ENCODE data around the gene HIC1.
A peak's percentile ranks its signal among the peaks of the same experiment; 100 is the strongest.

The HIC1 gene

DNA sequence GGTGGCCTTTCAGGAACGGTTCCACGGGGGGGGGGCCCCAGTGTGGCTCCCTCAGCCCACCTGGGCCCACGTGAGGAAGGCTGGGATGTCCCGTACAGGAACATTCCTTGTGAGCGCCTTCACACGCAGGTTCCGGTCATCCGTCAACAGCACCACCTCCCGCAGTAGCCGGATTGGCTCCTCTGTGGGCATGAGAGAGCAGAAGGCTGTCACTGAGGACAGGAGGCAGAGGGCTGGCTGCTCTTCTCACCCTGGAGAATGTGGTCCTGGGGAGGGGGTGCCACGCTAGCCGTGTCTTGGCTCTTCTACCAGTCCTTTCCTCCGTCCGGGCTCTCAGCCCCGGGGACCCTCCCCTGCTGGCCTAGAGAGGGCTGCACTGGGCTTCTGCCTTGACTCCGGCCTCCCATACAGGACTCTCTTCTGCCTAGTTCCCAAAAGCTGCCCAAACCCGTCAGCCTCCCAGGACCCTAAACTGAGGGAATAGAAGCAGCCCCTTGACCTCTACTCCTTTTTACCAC is 6.6 kb downstream of the HIC1 start:
- DNase-seq = no peak

DNA sequence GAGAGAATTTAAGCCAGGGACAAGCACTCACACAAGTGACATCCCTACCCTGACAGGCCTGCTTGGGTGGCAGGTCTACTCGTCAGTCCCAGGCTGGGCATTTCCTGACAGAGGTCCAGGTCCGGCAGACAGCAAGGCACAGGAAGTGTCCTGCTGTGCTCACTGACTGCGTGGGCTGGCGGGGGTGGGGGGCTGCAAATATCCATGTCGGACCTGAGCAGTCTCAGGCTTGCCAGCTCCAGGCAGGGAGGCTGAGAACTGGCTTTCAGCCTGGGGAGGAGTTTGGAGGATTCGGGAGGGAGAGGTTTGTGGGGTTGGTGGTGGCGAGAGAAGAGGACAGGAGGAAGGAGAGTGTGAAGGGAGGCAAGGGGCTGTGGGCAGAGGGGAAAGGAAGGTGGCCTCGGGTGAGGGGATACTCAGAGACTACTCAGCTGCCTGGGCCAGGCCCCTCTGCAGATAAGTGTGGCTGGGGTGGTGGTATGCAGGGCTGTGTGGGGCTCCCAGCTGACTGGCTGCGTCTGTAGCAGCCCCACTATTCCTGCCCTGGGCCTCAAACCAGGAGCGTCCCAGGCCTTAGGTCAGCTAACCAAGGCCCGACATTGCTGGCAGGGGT is 7.8 kb downstream of the HIC1 start:
- peak in 1 of 3 experiments; percentile 1 for DNase-seq

DNA sequence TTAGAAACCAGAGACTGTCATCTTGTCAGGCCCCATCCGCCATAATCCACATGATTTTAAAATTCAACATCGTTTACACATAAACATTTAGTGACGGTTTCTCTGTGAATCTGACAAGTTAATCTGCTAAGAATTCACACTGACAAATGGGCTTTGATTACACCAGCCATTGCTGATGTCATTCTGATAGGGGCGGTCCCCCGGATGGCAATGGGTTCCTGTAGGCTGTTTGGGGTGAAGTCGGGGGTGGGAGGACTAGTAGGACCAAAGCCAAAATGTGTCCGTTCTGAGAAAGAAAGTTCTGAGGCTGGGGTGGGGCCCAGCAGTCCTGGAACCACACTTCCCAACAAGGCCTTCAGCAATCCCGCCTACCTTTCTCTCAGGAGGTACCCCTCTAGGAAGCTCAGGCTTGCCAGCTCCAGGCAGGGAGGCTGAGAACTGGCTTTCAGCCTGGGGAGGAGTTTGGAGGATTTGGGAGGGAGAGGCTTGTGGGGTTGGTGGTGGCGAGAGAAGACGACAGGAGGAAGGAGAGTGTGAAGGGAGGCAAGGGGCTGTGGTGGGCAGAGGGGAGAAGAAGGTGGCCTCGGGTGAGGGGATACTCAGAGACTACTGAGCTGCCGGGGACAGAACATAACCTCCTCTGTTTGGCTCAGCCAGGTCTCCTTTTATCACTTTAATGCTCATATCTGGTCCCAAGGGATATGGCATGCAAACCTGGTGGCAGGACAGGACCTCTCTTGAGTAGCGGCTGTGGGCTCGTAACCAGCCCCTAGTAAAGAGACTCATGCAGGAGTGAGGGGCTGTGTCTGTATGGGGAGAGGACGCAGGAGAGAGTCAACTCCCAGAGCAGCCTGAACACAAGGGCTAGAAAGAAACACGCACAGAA is 8.6 kb downstream of the HIC1 start:
- no peak for DNase-seq

DNA sequence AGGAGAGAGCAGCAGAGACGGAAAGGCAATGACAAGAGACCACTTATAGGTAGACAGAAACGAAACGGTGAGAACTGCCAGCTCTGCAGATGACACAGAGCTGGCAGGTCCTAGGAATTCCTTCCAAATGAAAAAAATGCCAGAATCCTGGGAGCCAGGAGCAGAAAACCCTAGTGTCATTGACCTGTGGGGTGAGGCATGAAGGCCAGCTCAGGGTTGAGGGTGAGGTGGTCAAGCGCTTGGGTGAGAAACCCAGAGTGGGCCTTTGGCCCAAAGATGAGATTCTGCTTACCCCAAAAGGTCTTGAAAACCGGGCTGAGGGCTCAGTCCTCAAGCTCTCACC is 9.2 kb downstream of the HIC1 start:
- no peak for DNase-seq

DNA sequence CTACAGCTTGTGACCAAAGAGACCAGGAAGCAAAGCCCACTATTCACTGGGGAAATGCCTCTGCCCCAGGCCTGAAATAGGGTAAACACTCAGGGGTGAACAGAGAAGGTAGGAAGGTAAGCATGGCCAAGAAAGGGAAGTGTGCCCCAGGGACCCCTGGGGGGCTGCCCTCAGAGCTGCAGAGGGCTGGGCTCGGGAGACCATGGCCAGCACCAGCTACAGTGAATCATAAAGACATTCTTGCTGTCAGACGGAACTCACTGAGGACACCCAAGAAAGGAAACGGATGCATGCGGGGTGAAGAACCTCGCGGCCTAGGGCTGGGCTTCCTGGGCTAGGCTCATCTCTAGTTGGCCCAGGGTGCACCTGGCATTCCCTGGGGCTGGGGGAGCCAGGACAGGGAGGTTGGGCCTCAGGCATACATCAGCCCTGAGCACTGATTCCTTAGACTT is 9.6 kb downstream of the HIC1 start:
- DNase-seq = no peak

DNA sequence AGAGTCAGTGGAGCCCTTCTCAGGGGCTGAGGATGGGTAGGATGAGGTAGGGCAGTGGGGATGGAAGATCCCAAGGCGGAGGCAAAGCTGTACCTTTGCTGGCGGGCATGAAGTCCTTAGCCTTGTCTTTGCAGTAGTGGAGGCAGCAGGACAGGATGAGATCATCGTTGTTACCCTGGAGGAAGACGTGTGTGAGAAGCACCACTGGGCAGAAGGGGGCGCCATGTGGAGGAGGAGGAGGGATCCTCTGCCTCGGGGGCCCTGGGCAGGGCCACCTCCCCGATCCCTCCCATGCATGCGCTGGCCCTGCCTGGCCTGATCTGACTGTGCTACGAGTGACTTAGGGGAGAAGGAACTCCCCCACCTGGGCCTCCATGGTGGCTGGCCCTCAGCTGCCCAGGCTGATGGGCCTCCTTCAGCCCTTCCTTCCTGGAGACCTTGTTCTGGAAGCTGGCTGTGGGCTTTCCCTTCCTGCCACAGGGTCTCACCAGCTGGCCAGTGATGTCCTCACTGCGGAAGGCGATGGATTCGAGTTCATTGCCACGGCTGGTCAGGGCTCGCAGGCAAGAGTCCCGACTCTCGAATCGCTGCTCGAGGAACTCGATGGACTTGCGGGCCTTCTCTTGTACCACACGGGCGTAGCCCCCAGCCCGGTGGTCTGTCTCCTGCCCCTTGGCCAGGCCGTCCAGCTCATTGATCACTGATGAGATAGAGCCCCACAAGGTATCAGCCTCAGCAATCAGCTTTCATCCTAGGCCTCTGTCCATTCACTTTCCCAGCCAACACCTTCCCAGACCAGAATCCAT is 10.3 kb downstream of the HIC1 start:
- no peak for DNase-seq

DNA sequence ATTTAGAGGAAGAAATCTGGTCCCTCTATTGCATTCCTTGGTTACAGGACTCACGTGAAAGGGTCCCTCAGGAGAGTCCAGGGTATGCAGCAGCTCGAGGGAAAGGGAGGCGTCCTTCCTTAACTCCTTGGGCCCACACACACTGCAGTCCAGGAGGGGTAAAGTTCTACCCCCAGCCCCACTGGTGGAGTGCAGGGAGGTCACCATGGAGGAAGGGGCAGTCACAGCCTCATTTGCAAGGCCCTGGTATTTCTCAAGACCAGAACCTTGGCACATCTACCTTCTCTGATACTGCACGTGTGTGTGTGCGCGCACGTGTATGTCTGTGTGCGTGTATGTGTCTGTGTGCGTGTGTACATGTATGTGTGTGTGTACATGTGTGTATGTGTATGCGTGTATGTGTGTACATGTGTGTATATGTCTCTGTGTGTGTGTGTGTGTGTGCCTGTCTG is 11.1 kb downstream of the HIC1 start:
- no peak for DNase-seq

DNA sequence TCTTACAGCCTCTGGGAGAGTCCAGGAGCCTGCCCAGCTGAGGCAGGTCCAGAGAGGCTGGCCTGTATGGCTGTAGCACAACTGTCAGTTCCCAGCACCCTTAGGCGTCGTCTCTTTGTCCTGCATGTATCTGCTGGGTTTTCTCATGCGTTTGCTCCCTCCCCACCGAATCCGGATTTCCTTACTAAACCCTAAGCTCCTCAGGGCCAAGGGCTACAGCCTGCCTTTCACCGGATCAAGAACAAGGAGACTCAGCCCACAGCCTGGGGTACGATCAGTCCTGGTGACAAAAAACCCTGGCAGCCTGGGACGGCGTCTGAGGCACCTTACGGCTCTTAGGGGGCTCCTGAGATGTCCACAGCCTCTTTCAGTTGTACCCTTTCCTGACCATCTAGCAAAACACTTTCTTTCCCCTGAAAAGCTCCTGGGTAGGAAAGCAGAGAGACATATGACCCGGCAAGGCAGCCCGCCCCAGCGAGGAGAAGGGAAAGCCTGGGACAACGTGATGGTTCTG is 12.2 kb downstream of the HIC1 start:
- no peak for DNase-seq

DNA sequence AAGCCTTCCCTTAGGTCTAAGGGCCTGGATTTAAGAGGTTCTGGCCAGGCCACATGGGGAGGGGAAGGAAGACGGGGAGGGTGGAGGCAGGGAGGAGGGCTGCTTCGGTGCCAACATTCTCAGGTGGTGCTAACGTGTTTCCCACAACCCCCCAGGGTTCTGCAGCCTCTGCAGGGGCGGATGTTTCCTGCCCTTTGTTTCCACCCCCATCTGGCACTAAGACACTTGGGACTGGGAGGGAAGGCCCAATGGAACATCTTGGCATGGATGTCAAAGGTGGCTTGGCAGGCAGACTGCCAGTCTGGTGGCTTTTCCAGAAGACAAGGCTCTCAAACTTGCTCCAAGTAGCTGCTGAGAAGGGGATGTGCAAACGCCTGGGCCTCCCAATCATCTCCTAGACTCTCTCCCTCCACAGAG is 12.7 kb downstream of the HIC1 start:
- DNase-seq = no peak

DNA sequence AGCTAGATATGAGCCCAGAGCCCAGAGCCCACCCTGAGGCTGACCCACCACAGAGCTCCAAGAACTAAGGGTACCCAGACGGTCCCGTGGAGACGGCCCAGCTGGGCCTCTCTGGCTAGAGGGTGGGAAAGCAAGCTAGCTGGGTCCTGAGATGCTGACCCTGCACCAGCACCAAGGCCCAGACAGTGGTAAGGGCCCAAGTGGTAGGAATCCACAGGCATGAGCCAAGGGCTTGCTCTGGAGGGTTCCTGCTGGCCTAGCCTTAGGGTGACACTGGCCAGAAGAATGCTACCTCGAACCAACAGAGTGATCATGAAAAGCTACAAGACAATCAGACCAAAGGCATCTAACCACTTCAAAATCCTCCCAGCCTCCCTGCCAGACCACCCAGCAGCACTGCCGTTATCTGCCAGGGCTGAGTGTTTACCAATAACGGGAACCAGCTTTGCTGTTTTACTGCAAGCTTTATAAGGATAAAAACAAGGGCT is 13.2 kb downstream of the HIC1 start:
- DNase-seq = no peak

DNA sequence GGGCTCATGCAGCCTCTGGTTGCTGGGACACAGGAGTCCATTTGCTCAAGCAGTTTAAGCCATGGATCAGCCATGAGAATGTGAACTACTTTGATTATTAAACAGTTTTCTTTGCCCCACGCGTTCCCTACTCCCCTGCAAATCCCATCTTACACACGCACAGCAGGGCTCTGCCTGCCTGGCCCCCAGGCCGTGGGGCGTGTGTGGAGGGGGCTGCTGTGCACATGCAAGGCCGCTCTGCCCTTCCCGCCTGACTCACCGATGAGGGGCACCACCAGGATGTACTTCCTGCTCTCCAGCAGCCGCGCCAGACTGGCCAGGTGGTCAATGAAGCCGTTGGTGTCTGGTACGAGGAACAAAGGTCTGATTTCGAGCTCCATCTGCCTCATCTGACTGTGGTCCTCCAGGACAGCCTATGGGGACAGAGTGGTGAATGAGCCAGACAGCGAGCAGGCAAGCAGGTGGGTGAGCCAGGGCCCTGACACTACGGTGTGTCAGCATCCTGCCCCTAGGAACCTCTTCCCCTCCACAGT is 13.7 kb downstream of the HIC1 start:
- DNase-seq = peak in 1 of 3 experiments; percentile 5

DNA sequence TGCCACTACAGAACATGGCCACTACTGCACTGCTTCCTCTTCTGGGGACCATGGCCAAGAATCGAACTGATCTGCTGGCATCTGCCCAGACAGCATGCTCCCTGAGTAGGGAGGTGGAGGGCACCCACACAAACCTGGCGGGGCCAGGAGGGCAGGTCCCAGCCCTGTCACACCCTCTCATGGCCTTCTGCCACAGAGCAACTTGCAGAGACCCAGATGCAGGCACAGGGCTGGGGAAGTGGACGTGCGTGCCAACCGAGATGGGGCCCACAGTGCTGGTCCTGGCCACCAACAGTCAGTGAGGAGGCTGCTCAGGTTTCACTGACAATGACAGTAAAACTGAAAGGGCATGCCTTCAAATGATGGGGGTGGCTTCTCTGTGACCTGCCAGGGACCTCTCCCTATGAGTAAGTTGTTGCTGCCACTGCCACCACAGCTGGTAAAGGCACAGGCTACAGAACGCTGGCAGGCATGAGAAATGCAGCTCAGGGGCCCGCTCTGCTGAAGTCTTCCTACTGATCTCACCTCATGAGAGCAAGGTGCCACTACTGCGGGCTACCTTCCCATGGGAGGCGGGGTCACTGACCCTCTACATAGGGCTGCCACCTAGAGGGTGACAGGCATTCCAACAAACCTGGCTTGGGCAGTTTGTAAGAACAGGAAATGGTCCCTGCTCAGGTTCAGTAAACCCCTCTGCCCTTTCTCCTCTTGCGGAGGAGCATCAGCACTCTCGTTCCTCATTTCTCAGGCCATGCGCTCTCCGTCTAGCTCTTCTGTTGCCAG is 15.5 kb downstream of the HIC1 start:
- DNase-seq = no peak

DNA sequence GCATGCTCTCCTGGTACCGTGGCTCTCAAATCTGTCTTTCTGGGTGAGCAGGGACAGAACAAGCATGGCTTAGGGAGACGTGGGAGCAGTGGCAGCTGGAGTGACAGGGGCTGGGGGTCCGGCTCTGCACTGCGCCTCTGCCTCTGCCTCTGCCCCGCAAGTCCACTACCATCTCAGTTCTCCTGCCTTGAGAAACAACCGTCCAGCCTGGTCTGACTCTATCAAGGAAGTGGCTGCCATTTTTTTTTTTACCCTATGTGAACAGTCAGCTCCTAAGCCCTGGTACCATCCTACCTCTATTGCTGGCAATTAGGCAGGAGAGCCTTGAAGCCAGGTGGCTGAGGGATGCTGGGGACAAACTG is 16.1 kb downstream of the HIC1 start:
- no peak for DNase-seq

DNA sequence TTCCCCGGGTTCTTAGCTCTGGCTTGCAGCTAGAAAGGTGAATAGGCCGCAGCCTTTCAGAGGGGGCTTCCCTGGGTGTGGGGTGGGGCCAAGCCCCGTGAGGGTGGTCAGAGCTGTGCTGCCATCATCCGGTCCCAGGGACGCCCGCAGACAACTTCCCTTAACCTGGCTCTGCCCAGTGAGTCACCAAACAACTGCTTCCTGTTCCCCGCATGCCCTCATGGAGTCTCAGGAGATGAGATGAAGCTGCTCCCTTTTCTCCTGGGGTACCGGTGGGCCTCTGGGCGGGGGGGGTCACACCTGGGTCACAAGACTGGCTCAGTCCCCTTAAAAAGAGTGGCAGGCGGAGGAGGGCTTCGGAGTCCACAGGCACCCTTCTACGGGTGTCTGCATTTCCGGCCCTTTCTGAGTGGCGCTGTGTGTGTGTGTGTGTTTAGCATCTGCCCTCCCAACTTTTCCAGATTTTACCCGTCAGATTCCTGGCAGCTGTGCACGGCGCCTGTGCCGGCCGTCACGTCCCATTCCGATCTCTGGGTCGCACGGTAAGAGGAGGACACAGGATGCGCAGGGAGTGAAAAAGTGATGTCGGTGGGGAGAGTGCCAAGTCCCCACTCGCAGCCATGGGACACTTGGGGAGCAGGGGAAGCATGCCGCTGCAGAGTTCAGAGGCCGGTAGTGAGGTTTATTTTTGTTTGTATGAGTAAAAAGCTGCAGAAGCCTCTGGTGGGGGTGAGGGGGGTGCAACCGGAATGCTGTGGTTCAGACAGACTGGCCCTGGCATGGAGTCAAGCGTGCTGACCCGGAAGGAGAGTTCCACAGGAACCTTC is 16.8 kb downstream of the HIC1 start:
- no peak for DNase-seq

DNA sequence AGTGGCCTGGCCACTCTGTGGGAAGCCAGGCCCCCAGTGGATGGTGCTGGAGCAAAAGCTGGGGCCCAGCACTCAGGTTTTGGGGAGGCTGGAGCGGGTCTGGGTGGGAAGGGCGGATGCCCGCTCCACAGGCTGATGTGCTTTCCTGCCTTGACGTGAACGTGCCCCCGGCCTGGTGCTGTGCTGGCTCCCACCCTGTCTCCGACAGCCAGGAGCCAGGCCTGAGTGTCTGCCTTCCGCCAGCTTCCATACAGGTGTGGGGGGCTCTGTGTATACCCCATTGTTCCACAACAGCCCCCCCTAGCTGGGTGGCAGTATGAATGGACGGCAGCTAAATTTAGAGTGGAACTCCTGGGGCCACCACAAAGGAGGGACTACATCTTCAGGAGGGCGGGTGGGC is 20.0 kb downstream of the HIC1 start:
- DNase-seq = no peak

DNA sequence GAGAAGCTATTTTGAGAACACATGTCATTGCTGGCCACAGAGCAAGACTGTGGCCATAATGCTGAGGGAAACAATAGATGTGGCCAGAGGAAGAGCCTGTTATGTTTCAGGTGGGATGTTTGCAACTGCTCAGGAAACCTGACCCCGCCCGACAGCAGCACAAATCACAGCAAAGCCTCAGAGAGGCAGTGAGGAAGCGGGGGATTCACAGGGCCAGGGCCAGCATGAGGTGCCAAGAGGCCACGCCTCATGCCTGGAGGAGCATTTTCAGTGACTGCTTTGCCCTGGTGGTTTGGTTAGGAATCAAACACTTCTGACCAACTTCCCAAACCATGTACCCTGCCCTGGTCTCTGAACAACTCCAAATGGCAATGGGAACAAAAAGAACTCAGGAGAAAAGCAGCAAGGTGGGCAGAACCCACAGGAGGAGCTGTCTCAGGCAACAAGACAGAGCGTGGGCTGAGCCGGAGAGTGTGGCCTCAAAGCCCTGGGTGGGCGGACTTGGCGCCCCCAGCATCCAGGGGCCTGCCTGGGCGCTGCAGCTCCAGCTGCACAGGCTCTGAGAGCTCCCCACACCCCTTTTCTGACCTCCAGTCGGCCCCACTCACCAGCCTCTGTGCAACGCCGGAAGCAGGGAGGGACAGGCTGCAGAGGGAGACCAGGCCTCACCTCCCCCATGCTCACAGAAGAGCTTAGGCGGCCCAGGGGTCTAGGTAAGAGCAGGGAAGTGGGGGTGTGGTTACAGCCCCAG is 20.6 kb downstream of the HIC1 start:
- DNase-seq = no peak

DNA sequence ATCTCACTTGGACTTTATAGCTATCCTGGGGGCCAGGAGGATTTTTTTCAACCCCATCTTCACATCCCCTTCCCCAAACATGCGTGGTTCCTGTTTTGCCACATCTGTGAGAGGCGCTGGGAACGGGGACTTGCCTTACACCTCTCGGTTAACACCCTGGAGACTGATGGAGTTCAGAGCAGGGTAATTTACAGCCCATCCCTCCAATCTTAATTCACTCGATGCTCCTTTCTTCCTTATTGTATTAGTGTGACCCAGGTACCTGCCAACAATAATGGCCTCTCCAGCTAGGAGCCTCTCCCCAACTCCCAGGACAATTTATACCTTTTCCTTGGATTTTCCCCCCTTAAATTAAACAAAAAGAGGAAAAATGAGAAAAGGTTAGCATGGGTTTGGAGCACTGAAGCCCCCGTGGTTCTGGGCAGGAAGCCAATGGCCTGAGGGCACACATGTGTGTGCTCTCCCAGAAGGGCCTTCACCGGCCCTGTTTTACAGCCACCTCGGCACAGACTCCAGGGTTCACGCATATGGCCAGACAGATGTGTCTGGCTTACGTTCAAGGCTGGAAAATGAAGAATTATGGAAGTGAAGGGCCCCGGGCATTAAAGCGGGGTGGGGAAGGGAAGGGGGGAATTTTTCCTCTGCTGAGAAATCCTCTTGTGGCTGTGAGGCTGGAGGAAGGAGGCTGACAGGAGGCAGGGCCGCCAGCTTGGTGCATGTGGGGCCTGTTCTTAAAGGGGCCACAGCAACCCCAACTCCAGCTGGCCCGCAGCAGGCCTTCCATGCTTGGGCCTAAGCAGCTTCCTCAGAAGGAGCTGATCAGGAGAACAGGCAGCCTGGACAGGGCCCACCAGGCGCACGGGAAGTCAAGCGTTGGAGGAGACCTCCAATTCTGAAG is 21.4 kb downstream of the HIC1 start:
- peak in 1 of 3 experiments; percentile 5 for DNase-seq

DNA sequence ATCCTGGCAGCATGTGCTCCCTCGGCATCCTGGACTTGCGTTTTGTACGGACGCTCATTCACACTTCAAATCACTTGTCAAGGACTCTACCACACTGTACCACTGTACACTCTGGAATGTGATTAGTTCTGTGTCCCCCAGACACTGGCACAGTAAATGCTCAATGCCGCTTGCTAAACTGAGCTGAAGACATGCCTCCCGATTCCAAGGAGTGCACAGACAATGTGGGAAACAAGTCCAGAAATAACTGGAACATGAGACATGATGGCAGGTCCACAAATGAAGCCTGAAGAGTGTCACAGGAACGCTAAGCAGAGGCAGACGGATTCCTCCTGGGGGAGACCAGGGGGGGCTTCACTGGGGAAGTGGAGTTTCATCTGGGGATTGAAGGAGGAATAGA is 22.1 kb downstream of the HIC1 start:
- no peak for DNase-seq

DNA sequence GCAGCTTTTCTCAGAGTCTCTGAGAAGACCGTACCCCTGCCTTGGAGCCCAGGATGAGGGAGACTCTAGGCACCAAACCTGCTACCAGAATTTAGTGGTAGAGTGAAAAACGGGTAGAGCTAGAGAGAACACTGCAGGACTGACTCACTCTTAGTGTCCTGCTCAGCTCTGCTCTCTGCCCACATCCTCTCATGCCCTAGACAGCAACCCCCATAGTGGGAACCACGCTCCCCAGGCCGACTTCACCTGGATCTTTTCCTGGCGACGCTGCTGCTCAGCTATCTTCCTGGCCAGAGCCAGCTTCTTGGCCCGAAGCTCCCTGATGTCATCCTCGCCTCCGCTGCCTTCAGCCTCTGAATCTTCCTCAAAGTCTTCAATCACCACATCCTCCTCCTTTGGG is 26.7 kb downstream of the HIC1 start:
- DNase-seq = no peak

All from NCI-H1417 (cell line).